Breast epithelium (tissue), 3 donors: ENCODE results near the gene RBFOX1.

Source experiments
- POLR2A ChIP-seq: fragments of 450-650 bp; IDR thresholded peaks from one replicate; pipeline ENCODE4 v1.6.1; 2016; ENCODE audit warnings: antibody characterized with exemption, mild to moderate bottlenecking, moderate library complexity
- POLR2AphosphoS5 ChIP-seq, 3 donors: sonication (generic); formaldehyde crosslinking; IDR thresholded peaks; one replicate each; pipeline ENCODE4 v1.6.1; 2017; ENCODE audit warnings: antibody characterized with exemption in 3 of 3
- TF ChIP-seq, protein P1 (sequence below), 3 donors: fragments of 450-650 bp; IDR thresholded peaks; one replicate each; pipeline ENCODE4 v1.5.1; 2016 to 2017; ENCODE audit warnings: antibody characterized with exemption in 3 of 3, mild to moderate bottlenecking in 3 of 3, moderate library complexity in 3 of 3

- no peak for TF ChIP-seq POLR2AphosphoS5 (IDR thresholded peaks at IDR 0.05)
- no peak for TF ChIP-seq POLR2A
- TF ChIP-seq, protein P1, sequence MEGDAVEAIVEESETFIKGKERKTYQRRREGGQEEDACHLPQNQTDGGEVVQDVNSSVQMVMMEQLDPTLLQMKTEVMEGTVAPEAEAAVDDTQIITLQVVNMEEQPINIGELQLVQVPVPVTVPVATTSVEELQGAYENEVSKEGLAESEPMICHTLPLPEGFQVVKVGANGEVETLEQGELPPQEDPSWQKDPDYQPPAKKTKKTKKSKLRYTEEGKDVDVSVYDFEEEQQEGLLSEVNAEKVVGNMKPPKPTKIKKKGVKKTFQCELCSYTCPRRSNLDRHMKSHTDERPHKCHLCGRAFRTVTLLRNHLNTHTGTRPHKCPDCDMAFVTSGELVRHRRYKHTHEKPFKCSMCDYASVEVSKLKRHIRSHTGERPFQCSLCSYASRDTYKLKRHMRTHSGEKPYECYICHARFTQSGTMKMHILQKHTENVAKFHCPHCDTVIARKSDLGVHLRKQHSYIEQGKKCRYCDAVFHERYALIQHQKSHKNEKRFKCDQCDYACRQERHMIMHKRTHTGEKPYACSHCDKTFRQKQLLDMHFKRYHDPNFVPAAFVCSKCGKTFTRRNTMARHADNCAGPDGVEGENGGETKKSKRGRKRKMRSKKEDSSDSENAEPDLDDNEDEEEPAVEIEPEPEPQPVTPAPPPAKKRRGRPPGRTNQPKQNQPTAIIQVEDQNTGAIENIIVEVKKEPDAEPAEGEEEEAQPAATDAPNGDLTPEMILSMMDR (IDR thresholded peaks at IDR 0.05): no peak
Measured at GRCh38 chr16:7505495-7505894, 172.8 kb downstream of the RBFOX1 start.
